Tibial nerve (tissue), 3 donors: ENCODE data around the gene SIPA1L3.

Source experiments
- CTCF ChIP-seq, 5 experiments: fragments of 200-600 bp in 3 of 5; fragments of 450-650 bp in 2 of 5; sonication (generic) in 3 of 5; IDR thresholded peaks; one replicate each; pipeline ENCODE4 v1.5.1; 2016 to 2019; ENCODE audit warnings: antibody characterized with exemption in 5 of 5, mild to moderate bottlenecking in 3 of 5, moderate library complexity in 2 of 5
- POLR2A ChIP-seq, 2 donors: fragments of 450-650 bp; IDR thresholded peaks; one replicate each; pipeline ENCODE4 v1.6.1; 2017; ENCODE audit warnings: antibody characterized with exemption in 2 of 2, mild to moderate bottlenecking in 2 of 2, moderate library complexity in 2 of 2

DNA sequence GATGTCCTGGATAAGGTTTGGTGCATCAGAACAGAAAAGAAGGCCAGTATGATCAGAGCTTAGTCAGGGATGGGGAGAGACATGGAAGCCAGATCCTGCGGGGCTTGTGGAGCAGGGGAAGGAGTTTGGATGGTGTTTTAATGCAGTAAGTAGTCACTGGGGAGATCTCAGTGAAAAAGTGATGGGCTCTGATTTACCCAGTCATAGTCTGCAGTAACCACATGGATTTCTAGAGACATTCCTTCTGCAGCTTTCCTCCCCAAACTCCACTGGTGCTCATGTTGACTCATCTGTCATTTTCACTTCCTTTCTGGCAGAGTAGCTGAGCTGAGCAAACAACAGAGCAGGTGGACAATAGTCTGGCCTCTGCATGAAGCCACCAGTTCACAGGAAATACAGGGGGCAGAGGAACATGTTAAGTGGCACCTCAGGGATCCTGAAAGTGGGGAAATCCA, 172.9 kb downstream of the SIPA1L3 start:
- TF ChIP-seq POLR2A (IDR thresholded peaks at IDR 0.05) (no peak), CTCF (IDR thresholded peaks at IDR 0.05) (no peak)
